Chondrocyte (in vitro differentiated cells): ENCODE measurements around the gene RMND1. TPM values are rescaled to one million over a fixed set of nuclear protein-coding genes. Genes with fewer than 3 reads are reported as not detected.

Experiments
- DNase-seq: peaks from one replicate; pipeline ENCODE4 v3.0.0; 2021; ENCODE audit warnings: mixed read lengths, low spot score
- H3K27ac Mint-ChIP-seq: one replicate; pipeline ENCODE4 v1.8.0; 2021; ENCODE audit warnings: mild to moderate bottlenecking, moderate library complexity, mixed read lengths; ENCODE audit not compliant: unreplicated experiment
- H3K27me3 Mint-ChIP-seq: 2 replicates; pipeline ENCODE4 v1.8.0; 2021; ENCODE audit warnings: low read depth, mixed read lengths
- H3K36me3 Mint-ChIP-seq: 2 replicates; pipeline ENCODE4 v1.8.0; 2021; ENCODE audit warnings: low read depth, mixed read lengths
- H3K4me1 Mint-ChIP-seq: 2 replicates; pipeline ENCODE4 v1.8.0; 2021; ENCODE audit warnings: low read depth, mild to moderate bottlenecking, mixed read lengths
- H3K4me3 Mint-ChIP-seq: one replicate; pipeline ENCODE4 v1.8.0; 2021; ENCODE audit warnings: mild to moderate bottlenecking, moderate library complexity, mixed read lengths; ENCODE audit not compliant: unreplicated experiment
- H3K9me3 Mint-ChIP-seq: 2 replicates; pipeline ENCODE4 v1.8.0; 2021; ENCODE audit warnings: low read depth, mixed read lengths
- total RNA-seq: library from RNA; stranded (reverse); gene quantifications from 3 replicates; pipeline ENCODE4 v1.2.1, GENCODE V29; 2021
- TF ChIP-seq, protein P1 (sequence below): fragments of 200-600 bp; sonication (generic); IDR thresholded peaks from 2 replicates; pipeline ENCODE4 v1.5.0; 2021; ENCODE audit warnings: antibody characterized with exemption, mild to moderate bottlenecking, moderate library complexity

RMND1 gene
- total RNA-seq, 1 donor from 2014 or later: 42.5 TPM

DNA sequence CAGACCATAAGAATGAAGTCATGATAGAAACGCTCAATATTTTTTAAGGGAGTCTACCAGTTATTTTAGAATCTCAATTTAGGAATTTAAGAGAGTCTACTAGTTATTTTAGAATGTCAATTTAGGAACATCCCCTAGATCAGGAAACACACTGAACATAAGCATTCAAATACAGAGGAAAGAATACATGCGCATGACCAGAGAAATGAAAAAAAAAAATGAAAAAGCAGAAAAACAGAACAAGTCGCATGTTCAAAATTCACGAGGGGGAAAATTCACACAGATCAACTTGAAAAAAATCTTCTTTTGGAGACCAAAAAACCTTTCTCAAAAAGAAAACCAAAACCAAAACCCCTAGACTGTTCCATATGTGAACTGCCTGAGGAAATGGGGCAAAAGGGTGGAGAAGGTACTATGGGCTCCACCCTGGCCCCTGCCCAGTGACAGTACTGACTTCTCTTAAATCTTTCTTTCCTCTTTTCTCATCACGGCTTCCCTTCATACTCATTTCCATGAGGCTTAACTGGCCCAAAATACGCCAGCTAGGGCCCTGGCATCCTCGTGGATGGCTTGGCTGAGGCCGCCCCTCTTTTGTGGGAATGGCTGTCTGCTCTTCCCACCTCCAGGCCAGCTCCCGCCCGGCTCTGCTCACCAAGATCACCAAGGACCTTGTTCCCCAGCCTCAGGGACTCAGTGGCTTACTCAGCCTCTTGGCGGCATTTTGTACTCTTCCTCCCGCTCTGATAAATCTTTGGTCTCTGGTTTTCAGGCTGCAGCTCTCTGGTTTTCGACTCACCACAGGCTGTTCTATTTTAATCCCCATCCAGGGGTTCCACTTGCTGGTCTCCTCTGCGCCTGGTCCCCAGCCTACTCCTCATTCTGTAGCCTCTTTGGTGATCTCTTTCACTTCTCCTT lies 71.7 kb downstream of the RMND1 start:
- TF ChIP-seq, protein P1, sequence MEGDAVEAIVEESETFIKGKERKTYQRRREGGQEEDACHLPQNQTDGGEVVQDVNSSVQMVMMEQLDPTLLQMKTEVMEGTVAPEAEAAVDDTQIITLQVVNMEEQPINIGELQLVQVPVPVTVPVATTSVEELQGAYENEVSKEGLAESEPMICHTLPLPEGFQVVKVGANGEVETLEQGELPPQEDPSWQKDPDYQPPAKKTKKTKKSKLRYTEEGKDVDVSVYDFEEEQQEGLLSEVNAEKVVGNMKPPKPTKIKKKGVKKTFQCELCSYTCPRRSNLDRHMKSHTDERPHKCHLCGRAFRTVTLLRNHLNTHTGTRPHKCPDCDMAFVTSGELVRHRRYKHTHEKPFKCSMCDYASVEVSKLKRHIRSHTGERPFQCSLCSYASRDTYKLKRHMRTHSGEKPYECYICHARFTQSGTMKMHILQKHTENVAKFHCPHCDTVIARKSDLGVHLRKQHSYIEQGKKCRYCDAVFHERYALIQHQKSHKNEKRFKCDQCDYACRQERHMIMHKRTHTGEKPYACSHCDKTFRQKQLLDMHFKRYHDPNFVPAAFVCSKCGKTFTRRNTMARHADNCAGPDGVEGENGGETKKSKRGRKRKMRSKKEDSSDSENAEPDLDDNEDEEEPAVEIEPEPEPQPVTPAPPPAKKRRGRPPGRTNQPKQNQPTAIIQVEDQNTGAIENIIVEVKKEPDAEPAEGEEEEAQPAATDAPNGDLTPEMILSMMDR: no peak
- H3K27ac Mint-ChIP-seq: no peak overlapping the region
- no peaks in the 10 kb centered on the region for H3K27me3 Mint-ChIP-seq
- no peaks in the 10 kb centered on the region for H3K36me3 Mint-ChIP-seq
- no peak for DNase-seq
- H3K4me3 Mint-ChIP-seq: no peak overlapping the region
- H3K4me1 Mint-ChIP-seq: peaks cover 35% of the 10 kb centered on the region
- H3K9me3 Mint-ChIP-seq: peaks cover 3% of the 10 kb centered on the region

DNA sequence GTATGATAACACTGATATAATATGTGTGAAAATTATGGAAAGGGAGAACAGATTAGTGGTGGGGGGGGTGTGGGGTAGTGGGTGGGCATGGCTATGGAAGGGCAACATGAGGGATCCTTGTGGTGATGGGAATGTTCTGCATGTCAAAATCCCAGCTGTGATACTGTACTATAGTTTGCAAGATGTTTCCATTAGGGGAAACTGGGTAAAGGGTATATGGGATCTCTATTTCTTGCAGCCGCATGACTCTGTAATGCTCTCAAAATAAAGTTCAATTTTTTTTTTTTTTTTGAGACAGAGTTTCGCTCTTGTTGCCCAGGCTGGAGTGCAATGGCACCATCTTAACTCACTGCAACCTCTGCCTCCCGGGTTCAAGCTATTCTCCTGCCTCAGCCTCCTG lies 74.8 kb downstream of the RMND1 start:
- peaks cover 3% of the 10 kb centered on the region for H3K9me3 Mint-ChIP-seq
- no peak for DNase-seq
- H3K27me3 Mint-ChIP-seq: no peaks in the 10 kb centered on the region
- H3K4me3 Mint-ChIP-seq: no peak overlapping the region
- TF ChIP-seq, protein P1: no peak
- peaks cover 57% of the 10 kb centered on the region for H3K4me1 Mint-ChIP-seq
- H3K36me3 Mint-ChIP-seq: peaks cover 4% of the 10 kb centered on the region
- no peak overlapping the region for H3K27ac Mint-ChIP-seq

DNA sequence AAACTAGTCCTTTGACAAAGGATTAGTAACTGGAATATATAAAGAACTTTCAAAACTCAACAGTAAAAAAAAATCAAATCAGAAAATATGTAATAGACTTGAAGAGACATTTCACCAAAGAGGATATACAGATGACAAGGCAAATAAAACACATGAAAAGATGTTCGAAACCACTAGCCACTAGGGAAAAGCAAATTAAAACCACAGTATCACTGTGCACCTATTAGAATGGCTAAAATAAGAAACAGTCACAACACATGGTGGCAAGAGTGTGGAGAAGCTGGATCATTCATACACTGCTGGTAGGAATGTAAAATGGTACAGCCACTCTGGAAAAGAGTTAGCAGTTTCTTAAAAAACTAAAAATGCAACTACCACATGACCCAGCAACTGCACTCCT lies 75.5 kb downstream of the RMND1 start:
- Mint-ChIP-seq H3K36me3 (peaks cover 4% of the 10 kb centered on the region), H3K9me3 (peaks cover 3% of the 10 kb centered on the region), H3K27me3 (no peaks in the 10 kb centered on the region), H3K4me1 (peaks cover 59% of the 10 kb centered on the region), H3K4me3 (no peak overlapping the region), H3K27ac (peak overlapping the region; percentile 74)
- TF ChIP-seq, protein P1: peak; percentile 31
- DNase-seq: no peak

DNA sequence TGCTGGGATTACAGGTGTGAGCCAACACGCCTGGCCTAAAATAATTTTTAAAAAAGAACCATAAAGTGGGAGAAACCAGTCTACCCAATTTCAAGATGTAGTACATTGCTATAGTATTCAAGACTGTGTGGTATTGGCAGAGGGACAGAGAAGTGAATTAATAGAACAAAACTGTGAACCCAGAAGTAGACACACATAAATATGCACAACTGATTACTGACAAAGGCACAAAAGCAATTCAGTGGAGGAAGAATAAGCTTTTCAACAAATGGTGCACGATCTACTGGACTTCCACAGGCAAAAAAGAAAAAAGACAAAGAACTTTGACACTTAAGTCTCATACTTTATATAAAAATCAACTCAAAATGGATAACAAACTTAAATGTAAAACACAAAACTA lies 76.1 kb downstream of the RMND1 start:
- H3K4me1 Mint-ChIP-seq: peaks cover 57% of the 10 kb centered on the region
- H3K9me3 Mint-ChIP-seq: peaks cover 3% of the 10 kb centered on the region
- H3K27me3 Mint-ChIP-seq: no peaks in the 10 kb centered on the region
- no peak for DNase-seq
- H3K27ac Mint-ChIP-seq: no peak overlapping the region
- H3K36me3 Mint-ChIP-seq: peaks cover 8% of the 10 kb centered on the region
- TF ChIP-seq, protein P1: no peak
- no peak overlapping the region for H3K4me3 Mint-ChIP-seq

DNA sequence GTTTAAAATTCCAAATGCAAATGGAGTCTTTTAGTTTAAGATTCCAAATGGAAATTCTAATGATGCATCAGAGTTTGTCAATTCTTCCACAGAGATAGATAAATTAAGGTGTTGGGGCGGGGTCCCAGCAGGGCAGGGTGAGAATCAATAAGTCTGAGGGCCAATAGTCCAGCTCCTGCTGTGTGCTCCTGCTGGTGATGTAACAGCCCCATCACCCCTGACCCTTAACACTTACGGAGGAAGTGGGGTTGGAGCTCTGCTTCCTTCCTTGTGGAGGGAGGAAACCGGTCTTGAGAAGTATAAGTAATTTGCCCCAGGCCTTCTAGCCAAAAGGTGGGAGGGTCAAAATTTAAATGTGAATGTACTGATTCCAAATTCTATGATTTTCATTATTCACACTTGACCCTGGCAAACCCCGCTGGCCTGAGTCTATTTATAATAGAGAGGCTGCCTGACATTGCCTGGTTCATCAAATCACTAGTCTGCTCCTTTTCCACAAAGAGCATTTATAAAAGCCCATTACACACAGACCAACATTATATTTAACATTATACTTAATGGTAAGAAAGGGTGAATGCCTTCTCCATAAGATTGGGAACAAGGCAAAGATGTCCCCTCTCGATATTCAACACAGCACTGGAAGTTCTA lies 77.8 kb downstream of the RMND1 start:
- Mint-ChIP-seq H3K36me3 (peaks cover 8% of the 10 kb centered on the region), H3K27me3 (no peaks in the 10 kb centered on the region), H3K4me3 (peak overlapping the region; percentile 37), H3K4me1 (peaks cover 47% of the 10 kb centered on the region), H3K9me3 (peaks cover 3% of the 10 kb centered on the region), H3K27ac (peak overlapping the region; percentile 72)
- no peak for DNase-seq
- TF ChIP-seq, protein P1: no peak
